H9 (cell line): Measurements from ENCODE around the gene PLK2. TPM values are rescaled to one million over a fixed set of nuclear protein-coding genes. Genes with fewer than 3 reads are reported as not detected.

ENCODE experiments used
- DNase-seq: peaks from one replicate; pipeline ENCODE4 v3.0.0-alpha.2; 2017
- H2AFZ ChIP-seq: one replicate; pipeline ENCODE4 v1.6.1; 2013; ENCODE audit warnings: mild to moderate bottlenecking, low read length, control low read depth, moderate library complexity
- H2AK5ac ChIP-seq: 2 replicates; pipeline ENCODE4 v1.6.1; 2013; ENCODE audit warnings: low read length, control low read depth, mixed read lengths; ENCODE audit not compliant: insufficient read length
- H2BK120ac ChIP-seq: one replicate; pipeline ENCODE4 v1.6.1; 2013; ENCODE audit warnings: low read depth, mild to moderate bottlenecking, low read length, control low read depth, inconsistent platforms; ENCODE audit not compliant: poor library complexity, severe bottlenecking
- H2BK12ac ChIP-seq: 2 replicates; pipeline ENCODE4 v1.6.1; 2013; ENCODE audit warnings: low read length, control low read depth, mixed read lengths, low read depth; ENCODE audit not compliant: insufficient read length
- H2BK15ac ChIP-seq: 2 replicates; pipeline ENCODE4 v1.6.1; 2013; ENCODE audit warnings: low read depth, low read length, control low read depth
- H2BK20ac ChIP-seq: one replicate; pipeline ENCODE4 v1.6.1; 2013; ENCODE audit warnings: low read depth, mild to moderate bottlenecking, low read length, control low read depth, inconsistent platforms; ENCODE audit not compliant: poor library complexity, severe bottlenecking
- H2BK5ac ChIP-seq: 2 replicates; pipeline ENCODE4 v1.6.1; 2013; ENCODE audit warnings: low read length, control low read depth, mixed read lengths; ENCODE audit not compliant: insufficient read length
- H3K14ac ChIP-seq: 2 replicates; pipeline ENCODE4 v1.6.1; 2013; ENCODE audit warnings: low read length, control low read depth; ENCODE audit not compliant: insufficient read depth
- H3K18ac ChIP-seq: 2 replicates; pipeline ENCODE4 v1.6.1; 2013; ENCODE audit warnings: low read depth, mild to moderate bottlenecking, mixed read lengths, low read length, control low read depth; ENCODE audit not compliant: insufficient read length
- H3K23ac ChIP-seq: 2 replicates; pipeline ENCODE4 v1.6.1; 2013; ENCODE audit warnings: low read length, control low read depth, mixed read lengths, low read depth; ENCODE audit not compliant: insufficient read length
- H3K23me2 ChIP-seq: 2 replicates; pipeline ENCODE4 v1.6.1; 2013; ENCODE audit warnings: low read depth, mild to moderate bottlenecking, mixed read lengths, low read length, control low read depth; ENCODE audit not compliant: insufficient read length, poor library complexity, severe bottlenecking
- H3K27ac ChIP-seq: 2 replicates; pipeline ENCODE4 v1.5.1; 2013; ENCODE audit warnings: low read length, control low read depth, mixed read lengths, low read depth; ENCODE audit not compliant: insufficient read length
- H3K27me3 ChIP-seq: 2 replicates; pipeline ENCODE4 v1.6.1; 2013; ENCODE audit warnings: low read length, control low read depth, inconsistent platforms; ENCODE audit not compliant: insufficient read depth
- H3K4ac ChIP-seq: 2 replicates; pipeline ENCODE4 v1.6.1; 2013; ENCODE audit warnings: low read depth, mild to moderate bottlenecking, control low read depth, inconsistent platforms, low read length, moderate library complexity
- H3K4me1 ChIP-seq: 2 replicates; pipeline ENCODE4 v1.6.1; 2013; ENCODE audit warnings: low read length, control low read depth, inconsistent platforms; ENCODE audit not compliant: insufficient read depth
- H3K4me2 ChIP-seq: 2 replicates; pipeline ENCODE4 v1.6.1; 2013; ENCODE audit warnings: low read length, control low read depth, mixed read lengths; ENCODE audit not compliant: insufficient read length, insufficient read depth
- H3K56ac ChIP-seq: 2 replicates; pipeline ENCODE4 v1.6.1; 2013; ENCODE audit warnings: low read depth, mild to moderate bottlenecking, mixed read lengths, low read length, control low read depth; ENCODE audit not compliant: insufficient read length
- H3K79me1 ChIP-seq: 2 replicates; pipeline ENCODE4 v1.6.1; 2013; ENCODE audit warnings: low read depth, mild to moderate bottlenecking, moderate library complexity, low read length, control low read depth, inconsistent platforms; ENCODE audit not compliant: insufficient read depth, poor library complexity, severe bottlenecking
- H3K79me2 ChIP-seq: 2 replicates; pipeline ENCODE4 v1.6.1; 2013; ENCODE audit warnings: low read length, control low read depth, inconsistent platforms; ENCODE audit not compliant: insufficient read depth
- H3K9ac ChIP-seq: 2 replicates; pipeline ENCODE4 v1.6.1; 2013; ENCODE audit warnings: low read length, control low read depth, mixed read lengths; ENCODE audit not compliant: insufficient read length; ENCODE audit errors: extremely low read depth
- H3K9me3 ChIP-seq: one replicate; pipeline ENCODE4 v1.6.1; 2013; ENCODE audit warnings: low read depth, low read length, inconsistent platforms; ENCODE audit not compliant: control insufficient read depth
- H3T11ph ChIP-seq: one replicate; pipeline ENCODE4 v1.6.1; 2013; ENCODE audit warnings: mild to moderate bottlenecking, low read length, control low read depth, inconsistent platforms
- H4K20me1 ChIP-seq: one replicate; pipeline ENCODE4 v1.6.1; 2013; ENCODE audit not compliant: control insufficient read depth, insufficient read length, insufficient read depth
- H4K5ac ChIP-seq: 2 replicates; pipeline ENCODE4 v1.6.1; 2013; ENCODE audit warnings: low read depth, mild to moderate bottlenecking, mixed read lengths, low read length, control low read depth; ENCODE audit not compliant: insufficient read length
- H4K8ac ChIP-seq: replicated peaks from 2 replicates; pipeline ENCODE4 v1.6.1; 2013; ENCODE audit warnings: low read length, control low read depth, mixed read lengths, low read depth; ENCODE audit not compliant: insufficient read length
- H4K91ac ChIP-seq: 2 replicates; pipeline ENCODE4 v1.6.1; 2013; ENCODE audit warnings: low read depth, mild to moderate bottlenecking, moderate library complexity, mixed read lengths, low read length, control low read depth; ENCODE audit not compliant: insufficient read length
- H3K27ac Mint-ChIP-seq, 3 experiments: 2 replicates in 2 of 3; 3 replicates in 1 of 3; pipeline ENCODE4 v1.8.0; 2020 to 2021; ENCODE audit warnings: mixed read lengths in 3 of 3, mild to moderate bottlenecking in 1 of 3, moderate library complexity in 1 of 3
- H3K27me3 Mint-ChIP-seq: 2 replicates; pipeline ENCODE4 v1.8.0; 2021; ENCODE audit warnings: low read depth, mild to moderate bottlenecking, moderate library complexity, mixed read lengths
- H3K36me3 Mint-ChIP-seq, 3 experiments: 2 replicates in 2 of 3; 3 replicates in 1 of 3; pipeline ENCODE4 v1.8.0; 2020 to 2021; ENCODE audit warnings: low read depth in 3 of 3, mixed read lengths in 3 of 3; ENCODE audit not compliant: insufficient read depth in 1 of 3
- H3K4me1 Mint-ChIP-seq, 2 experiments: 2 replicates each; pipeline ENCODE4 v1.8.0; 2020; ENCODE audit warnings: mixed read lengths in 2 of 2
- H3K4me3 Mint-ChIP-seq, 2 experiments: 2 replicates in 1 of 2; 3 replicates in 1 of 2; pipeline ENCODE4 v1.8.0; 2020 to 2021; ENCODE audit warnings: mild to moderate bottlenecking in 2 of 2, mixed read lengths in 2 of 2, moderate library complexity in 1 of 2
- H3K9me3 Mint-ChIP-seq, 2 experiments: 2 replicates in 1 of 2; 3 replicates in 1 of 2; pipeline ENCODE4 v1.8.0; 2020; ENCODE audit warnings: mild to moderate bottlenecking in 2 of 2, mixed read lengths in 2 of 2, moderate library complexity in 1 of 2
- CTCF ChIP-seq: fragments of 200-600 bp; sonication (generic); conservative IDR thresholded peaks from 3 replicates; pipeline ENCODE4 v1.8.0; 2021; ENCODE audit warnings: antibody characterized with exemption, mild to moderate bottlenecking
- WGBS: extraction: QIAGEN DNeasy Blood & Tissue Kit; methylation state at CpG from one replicate; pipeline ENCODE4 v1.1.7; 2013; ENCODE audit warnings: missing lambda C conversion rate, low lambda C conversion rate, mixed read lengths; ENCODE audit not compliant: insufficient read length; ENCODE audit errors: extremely low coverage; 5-methylcytosine and 5-hydroxymethylcytosine counted together
- total RNA-seq: library from RNA; stranded (reverse); gene quantifications from 2 replicates; pipeline ENCODE4 v1.2.1, GENCODE V29; 2021

The PLK2 gene
- total RNA-seq, 1 experiment from 2014 or later: 26.2 TPM

- no peak overlapping the region for H2BK5ac ChIP-seq
Observed at GRCh38 chr5:58503390-58504046, 43.6 kb upstream of the PLK2 start.

More at GRCh38 chr5:58503390-58504046, 43.6 kb upstream of the PLK2 start:
- Histone ChIP-seq H3K4me1 (peaks cover 2% of the 10 kb centered on the region; the same call in 1 of the 2 replicates), H4K5ac (no peak overlapping the region), H3K56ac (no peak overlapping the region), H3T11ph (no peak overlapping the region), H3K14ac (no peak overlapping the region), H4K8ac (no peak overlapping the region), H4K20me1 (no peaks in the 10 kb centered on the region), H3K79me2 (no peaks in the 10 kb centered on the region), H2BK12ac (no peak overlapping the region), H4K91ac (no peak overlapping the region), H2BK120ac (no peak overlapping the region), H3K23me2 (no peaks in the 10 kb centered on the region), H3K9ac (no peak overlapping the region), H2AFZ (no peak overlapping the region), H3K4ac (no peak overlapping the region), H3K79me1 (no peaks in the 10 kb centered on the region), H3K4me2 (no peak overlapping the region), H3K9me3 (no peaks in the 10 kb centered on the region), H3K27me3 (no peaks in the 10 kb centered on the region), H2AK5ac (no peak overlapping the region), H2BK15ac (no peak overlapping the region), H3K27ac (no peak overlapping the region), H3K23ac (no peak overlapping the region), H3K18ac (no peak overlapping the region), H2BK20ac (no peak overlapping the region)
- Mint-ChIP-seq H3K4me1 (peaks cover 32 to 40% of the 10 kb centered on the region in 2 experiments), H3K36me3 (no peaks in the 10 kb centered on the region), H3K27me3 (no peaks in the 10 kb centered on the region), H3K4me3 (no peak overlapping the region), H3K27ac (no peak overlapping the region; a peak in 1 of 7 replicates), H3K9me3 (no peaks in the 10 kb centered on the region)
- no CpG with 5 or more reads among the region's 3 CpGs for WGBS
- TF ChIP-seq CTCF: no peak
- no peak for DNase-seq
